Measurements from ENCODE around the gene DEF6. TPM values are rescaled to one million over a fixed set of nuclear protein-coding genes. Genes with fewer than 3 reads are reported as not detected.
"Not testable (repeated sequence)": the region's sequence is repeated elsewhere in the genome, so short reads cannot be mapped to it uniquely, and the experiment has no call there.

Gene DEF6
- total RNA-seq, 1 experiment from 2014 or later, result 15.4 TPM

DNA sequence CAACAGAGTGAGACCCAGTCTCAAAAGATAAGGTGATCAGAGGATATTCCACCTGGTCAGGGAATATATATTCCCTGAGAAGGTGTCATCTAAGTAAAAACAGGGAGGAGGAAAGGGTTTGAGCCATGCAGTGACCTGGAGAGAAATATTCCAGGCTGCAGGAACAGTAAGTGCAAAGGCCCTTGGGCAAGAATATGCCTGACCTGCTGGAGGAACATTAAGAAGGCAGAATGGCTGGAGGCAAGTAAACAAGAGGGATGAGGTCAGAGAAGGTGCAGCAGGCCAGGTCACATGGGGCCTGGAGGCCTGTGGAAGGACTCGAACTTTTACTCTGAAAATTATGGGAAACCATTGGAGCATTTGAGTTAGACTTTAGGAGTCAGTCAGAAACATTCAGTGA, 6.7 kb downstream of the DEF6 start:
- H3K27ac Mint-ChIP-seq (ENCODE audit: unreplicated experiment), result peak overlapping the region; percentile 2
- no peaks in the 10 kb centered on the region for H3K27me3 Mint-ChIP-seq (ENCODE audit: unreplicated experiment)
- H3K4me1 Mint-ChIP-seq (ENCODE audit: low read depth, unreplicated experiment), result peaks cover 32% of the 10 kb centered on the region
- no peaks in the 10 kb centered on the region for H3K36me3 Mint-ChIP-seq (ENCODE audit: insufficient read depth, unreplicated experiment)
- CTCF ChIA-PET, result interaction anchor here (0.6 to 0.9 kb wide), 3 partner anchors 10 to 257 kb away, joined by 4 to 7 read pairs (median 4); no protein-coding TSS in a partner anchor
- no peak for DNase-seq
- BruUV-seq (replicated peaks), result no TSS peak
- no peak overlapping the region for H3K4me3 Mint-ChIP-seq (ENCODE audit: low read depth, unreplicated experiment)
- no peaks in the 10 kb centered on the region for H3K9me3 Mint-ChIP-seq (ENCODE audit: low read depth, unreplicated experiment)
- TF ChIP-seq, protein P1, sequence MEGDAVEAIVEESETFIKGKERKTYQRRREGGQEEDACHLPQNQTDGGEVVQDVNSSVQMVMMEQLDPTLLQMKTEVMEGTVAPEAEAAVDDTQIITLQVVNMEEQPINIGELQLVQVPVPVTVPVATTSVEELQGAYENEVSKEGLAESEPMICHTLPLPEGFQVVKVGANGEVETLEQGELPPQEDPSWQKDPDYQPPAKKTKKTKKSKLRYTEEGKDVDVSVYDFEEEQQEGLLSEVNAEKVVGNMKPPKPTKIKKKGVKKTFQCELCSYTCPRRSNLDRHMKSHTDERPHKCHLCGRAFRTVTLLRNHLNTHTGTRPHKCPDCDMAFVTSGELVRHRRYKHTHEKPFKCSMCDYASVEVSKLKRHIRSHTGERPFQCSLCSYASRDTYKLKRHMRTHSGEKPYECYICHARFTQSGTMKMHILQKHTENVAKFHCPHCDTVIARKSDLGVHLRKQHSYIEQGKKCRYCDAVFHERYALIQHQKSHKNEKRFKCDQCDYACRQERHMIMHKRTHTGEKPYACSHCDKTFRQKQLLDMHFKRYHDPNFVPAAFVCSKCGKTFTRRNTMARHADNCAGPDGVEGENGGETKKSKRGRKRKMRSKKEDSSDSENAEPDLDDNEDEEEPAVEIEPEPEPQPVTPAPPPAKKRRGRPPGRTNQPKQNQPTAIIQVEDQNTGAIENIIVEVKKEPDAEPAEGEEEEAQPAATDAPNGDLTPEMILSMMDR (IDR thresholded peaks at IDR 0.05; ENCODE audit: unreplicated experiment), result no peak
- intact Hi-C loops (cut with micrococcal nuclease; ENCODE audit: unreplicated experiment), result no loop called here

DNA sequence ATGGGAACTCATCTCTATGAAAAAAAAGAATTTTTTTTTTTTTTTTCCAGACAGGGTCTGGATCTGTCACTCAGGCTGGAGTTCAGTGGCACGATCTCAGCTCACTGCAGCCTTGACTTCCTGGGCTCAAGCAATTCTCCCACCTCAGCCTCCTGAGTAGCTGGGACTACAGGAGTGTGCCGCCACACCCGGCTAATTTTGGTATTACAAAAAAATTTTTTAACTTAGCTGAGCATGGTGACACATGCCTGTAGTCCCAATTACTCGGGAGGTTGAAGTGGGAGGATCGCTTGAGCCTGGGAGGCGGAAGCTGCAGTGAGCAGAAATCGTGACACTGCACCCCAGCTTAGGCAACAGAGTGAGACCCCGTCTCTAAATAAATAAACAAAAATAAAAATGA, 7.5 kb downstream of the DEF6 start:
- no peaks in the 10 kb centered on the region for H3K9me3 Mint-ChIP-seq (ENCODE audit: low read depth, unreplicated experiment)
- no peaks in the 10 kb centered on the region for H3K36me3 Mint-ChIP-seq (ENCODE audit: insufficient read depth, unreplicated experiment)
- H3K4me1 Mint-ChIP-seq (ENCODE audit: low read depth, unreplicated experiment), result peaks cover 26% of the 10 kb centered on the region
- TF ChIP-seq, protein P1 (IDR thresholded peaks at IDR 0.05; ENCODE audit: unreplicated experiment), result no peak
- H3K27me3 Mint-ChIP-seq (ENCODE audit: unreplicated experiment), result no peaks in the 10 kb centered on the region
- DNase-seq, result no peak
- CTCF ChIA-PET, result interaction anchor here (0.7 kb wide), 1 partner anchor 256 kb away, joined by 4 read pairs; no protein-coding TSS in a partner anchor
- no TSS peak for BruUV-seq (replicated peaks)
- H3K4me3 Mint-ChIP-seq (ENCODE audit: low read depth, unreplicated experiment), result no peak overlapping the region
- H3K27ac Mint-ChIP-seq (ENCODE audit: unreplicated experiment), result no peak overlapping the region
- intact Hi-C loops (cut with micrococcal nuclease; ENCODE audit: unreplicated experiment), result no loop called here

DNA sequence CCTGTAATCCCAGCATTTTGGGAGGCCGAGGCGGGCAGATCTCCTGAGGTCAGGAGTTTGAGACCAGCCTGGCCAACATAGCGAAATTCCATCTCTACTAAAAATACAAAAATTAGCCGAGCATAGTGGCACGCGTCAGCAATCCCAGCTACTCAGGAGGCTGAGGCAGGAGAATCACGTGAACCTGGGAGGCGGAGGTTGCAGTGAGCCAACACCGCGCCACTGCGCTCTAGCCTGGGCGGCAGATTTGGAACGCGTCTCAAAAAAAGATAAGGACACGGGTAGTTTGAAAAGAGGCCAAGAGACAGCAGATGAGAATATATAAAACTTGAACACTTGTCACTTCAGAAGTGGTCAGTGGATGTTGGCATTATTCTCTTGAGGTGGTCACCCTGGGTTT, 9.5 kb downstream of the DEF6 start:
- DNase-seq; CTCF ChIA-PET; H3K27ac Mint-ChIP-seq (ENCODE audit: unreplicated experiment); intact Hi-C loops (cut with micrococcal nuclease; ENCODE audit: unreplicated experiment); BruUV-seq (replicated peaks); H3K36me3 Mint-ChIP-seq (ENCODE audit: insufficient read depth, unreplicated experiment); H3K9me3 Mint-ChIP-seq (ENCODE audit: low read depth, unreplicated experiment); H3K4me3 Mint-ChIP-seq (ENCODE audit: low read depth, unreplicated experiment); H3K27me3 Mint-ChIP-seq (ENCODE audit: unreplicated experiment): not testable (repeated sequence)
- H3K4me1 Mint-ChIP-seq (ENCODE audit: low read depth, unreplicated experiment), result peaks cover 25% of the 10 kb centered on the region

DNA sequence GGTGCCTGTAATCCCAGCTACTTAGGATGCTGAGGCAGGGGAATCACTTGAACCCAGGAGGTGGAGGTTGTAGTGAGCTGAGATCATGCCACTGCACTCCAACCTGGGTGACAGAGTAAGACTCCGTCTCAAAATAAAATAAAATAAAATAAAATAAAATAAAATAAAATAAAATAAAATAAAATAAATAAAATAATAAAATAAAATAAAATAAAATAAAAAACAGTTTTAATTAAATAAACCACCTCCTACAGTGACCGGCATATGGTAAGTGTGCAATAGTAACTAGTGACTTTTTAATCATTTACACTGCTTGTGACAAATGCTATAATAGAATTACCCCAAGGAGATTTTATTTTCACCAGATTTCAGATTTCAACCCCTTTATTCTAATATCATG, 10.9 kb downstream of the DEF6 start:
- H3K9me3 Mint-ChIP-seq (ENCODE audit: low read depth, unreplicated experiment); intact Hi-C loops (cut with micrococcal nuclease; ENCODE audit: unreplicated experiment); H3K27me3 Mint-ChIP-seq (ENCODE audit: unreplicated experiment); H3K27ac Mint-ChIP-seq (ENCODE audit: unreplicated experiment); H3K4me3 Mint-ChIP-seq (ENCODE audit: low read depth, unreplicated experiment); DNase-seq; BruUV-seq (replicated peaks); H3K36me3 Mint-ChIP-seq (ENCODE audit: insufficient read depth, unreplicated experiment): not testable (repeated sequence)
- peaks cover 11% of the 10 kb centered on the region for H3K4me1 Mint-ChIP-seq (ENCODE audit: low read depth, unreplicated experiment)
- CTCF ChIA-PET, result interaction anchor here (0.7 kb wide), 1 partner anchor 680 kb away, joined by 4 read pairs; no protein-coding TSS in a partner anchor

DNA sequence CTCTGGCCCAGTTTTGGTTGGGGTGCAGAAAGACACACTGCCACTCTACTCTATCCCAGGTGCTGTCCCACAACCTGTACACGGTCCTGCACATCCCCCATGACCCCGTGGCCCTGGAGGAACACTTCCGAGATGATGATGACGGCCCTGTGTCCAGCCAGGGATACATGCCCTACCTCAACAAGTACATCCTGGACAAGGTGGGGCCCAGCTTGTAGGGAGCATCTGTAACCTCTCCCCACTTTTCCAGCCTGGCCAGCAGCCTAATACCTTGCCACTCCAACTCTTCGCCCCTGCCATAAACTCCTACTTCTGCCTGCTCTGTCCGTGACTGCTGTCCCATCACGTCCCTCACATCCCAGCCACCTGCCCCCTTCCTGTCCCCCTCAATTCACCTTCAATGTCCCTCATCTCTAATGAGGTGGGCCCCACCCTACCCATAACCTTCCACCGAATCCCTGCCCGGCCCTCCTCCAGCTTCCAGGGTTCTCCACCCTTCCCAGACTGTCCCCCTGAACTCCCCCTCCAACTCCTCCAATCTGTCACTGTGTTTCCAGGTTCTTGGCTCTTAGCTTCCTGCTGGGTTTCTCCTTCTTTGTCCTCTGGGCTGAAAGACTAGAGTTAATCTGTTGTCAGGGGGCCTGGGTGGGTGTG, 12.1 kb downstream of the DEF6 start:
- TF ChIP-seq, protein P1 (IDR thresholded peaks at IDR 0.05; ENCODE audit: unreplicated experiment), result no peak
- Mint-ChIP-seq H3K4me1 (ENCODE audit: low read depth, unreplicated experiment) (no peaks in the 10 kb centered on the region), H3K27ac (ENCODE audit: unreplicated experiment) (no peak overlapping the region), H3K36me3 (ENCODE audit: insufficient read depth, unreplicated experiment) (no peaks in the 10 kb centered on the region), H3K9me3 (ENCODE audit: low read depth, unreplicated experiment) (no peaks in the 10 kb centered on the region), H3K4me3 (ENCODE audit: low read depth, unreplicated experiment) (no peak overlapping the region), H3K27me3 (ENCODE audit: unreplicated experiment) (no peaks in the 10 kb centered on the region)
- no TSS peak for BruUV-seq (replicated peaks)
- intact Hi-C loops (cut with micrococcal nuclease; ENCODE audit: unreplicated experiment), result no loop called here
- CTCF ChIA-PET, result no interaction called here
- DNase-seq, result no peak

Data from Calu3 (cell line).